ENCODE data around the gene PPP1R1A.

The PPP1R1A gene

GRCh38 chr12:54604436-54604835 is 16.0 kb upstream of the PPP1R1A start:
- CTCF ChIA-PET = interaction anchor here (0.9 to 4.3 kb wide), 9 partner anchors 7 to 48 kb away, joined by 3 to 24 read pairs (median 6); partner anchors contain the start of gene PPP1R1A
- POLR2A ChIA-PET = no interaction called here
- TF ChIP-seq CTCF (IDR thresholded peaks at IDR 0.05; ENCODE audit: insufficient read depth, low read length, missing control alignments) = no peak

DNA sequence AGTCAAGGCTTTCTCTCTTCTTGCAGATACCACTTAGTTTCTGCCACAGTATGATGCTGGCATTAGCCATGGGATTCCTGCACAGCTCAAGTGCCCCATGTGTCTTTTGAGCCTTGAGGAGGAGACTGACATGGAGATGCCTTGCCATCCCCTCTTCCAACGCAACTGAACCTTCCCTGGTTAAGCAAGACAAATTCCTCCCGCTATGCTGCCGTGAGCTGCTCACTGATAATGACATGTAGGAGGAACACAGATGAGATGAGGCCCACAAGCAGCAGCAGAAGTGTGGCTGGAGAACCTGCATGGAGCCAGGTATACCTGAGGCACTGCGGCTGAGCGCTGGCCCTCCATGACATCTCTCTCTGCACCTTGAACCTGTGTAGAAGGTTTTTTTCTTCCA is 15.4 kb upstream of the PPP1R1A start:
- ChIA-PET POLR2A (no interaction called here), CTCF (interaction anchor here (0.9 to 4.3 kb wide), 8 partner anchors 9 to 48 kb away, joined by 3 to 24 read pairs (median 4); partner anchors contain the start of gene PPP1R1A)
- no peak for DNase-seq (ENCODE audit: low read depth, low spot score)
- no peak for TF ChIP-seq CTCF (IDR thresholded peaks at IDR 0.05; ENCODE audit: insufficient read depth, low read length, missing control alignments)
- no peak overlapping the region for H3K4me3 ChIP-seq (ENCODE audit: low read depth, low read length)

More at GRCh38 chr12:54604436-54604835, 16.0 kb upstream of the PPP1R1A start:
- H3K4me3 ChIP-seq (ENCODE audit: low read depth, low read length) = no peak overlapping the region
- DNase-seq (ENCODE audit: low read depth, low spot score) = no peak

GRCh38 chr12:54603173-54603814 is 14.8 kb upstream of the PPP1R1A start:
- TF ChIP-seq CTCF (IDR thresholded peaks at IDR 0.05; ENCODE audit: insufficient read depth, low read length, missing control alignments) = peak; percentile 72
- CTCF ChIA-PET = interaction anchor here (1.4 to 4.3 kb wide), 8 partner anchors 9 to 98 kb away, joined by 3 to 24 read pairs (median 4); partner anchors contain the start of gene PPP1R1A
- no peak for DNase-seq (ENCODE audit: low read depth, low spot score)
- no peak overlapping the region for H3K4me3 ChIP-seq (ENCODE audit: low read depth, low read length)
- POLR2A ChIA-PET = no interaction called here

DNA sequence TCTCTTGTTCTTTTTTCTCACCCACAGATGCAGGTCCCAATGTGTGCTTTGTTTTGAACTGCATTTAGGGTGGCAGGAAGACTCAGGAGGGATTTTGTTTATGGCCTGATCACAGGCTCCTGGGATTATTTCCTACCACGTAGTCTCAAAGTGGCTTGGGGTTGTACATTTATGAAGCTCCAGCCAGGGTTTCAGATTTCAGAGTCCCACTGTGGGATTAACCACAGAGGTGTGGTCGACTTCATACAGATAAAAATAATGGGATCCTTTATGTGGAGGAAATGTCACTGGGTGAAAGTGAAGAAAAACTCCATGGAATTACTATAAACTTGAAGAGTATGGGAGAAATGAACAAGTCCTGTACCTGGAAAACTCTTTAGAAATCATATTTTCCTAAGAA is 14.2 kb upstream of the PPP1R1A start:
- CTCF ChIA-PET = interaction anchor here (1.4 to 4.3 kb wide), 3 partner anchors 11 to 99 kb away, joined by 3 to 24 read pairs (median 9); no protein-coding TSS in a partner anchor
- H3K4me3 ChIP-seq (ENCODE audit: low read depth, low read length) = no peak overlapping the region
- TF ChIP-seq CTCF (IDR thresholded peaks at IDR 0.05; ENCODE audit: insufficient read depth, low read length, missing control alignments) = no peak
- DNase-seq (ENCODE audit: low read depth, low spot score) = no peak
- POLR2A ChIA-PET = no interaction called here

DNA sequence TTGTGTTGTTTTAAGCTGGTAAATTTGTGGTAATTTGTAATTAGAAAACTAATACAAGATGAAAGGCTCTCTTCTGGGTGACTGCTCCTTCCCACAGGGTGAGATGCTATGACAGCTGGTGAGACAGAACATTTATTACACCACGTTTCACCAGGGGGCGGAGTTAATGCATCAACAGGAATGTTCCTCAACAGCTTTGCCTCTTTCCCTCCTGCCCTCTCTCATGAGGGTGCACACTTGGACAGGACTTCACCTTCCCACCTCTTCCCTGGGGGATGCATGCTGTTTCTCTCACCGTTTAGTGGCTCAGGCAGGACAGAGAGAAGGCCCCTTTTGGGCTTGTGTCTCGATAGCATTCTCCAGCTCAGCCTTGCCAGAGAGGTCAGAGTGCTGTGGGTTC is 13.4 kb upstream of the PPP1R1A start:
- POLR2A ChIA-PET = no interaction called here
- CTCF ChIA-PET = interaction anchor here (0.8 to 4.3 kb wide), 4 partner anchors 13 to 100 kb away, joined by 3 to 24 read pairs (median 3); no protein-coding TSS in a partner anchor
- H3K4me3 ChIP-seq (ENCODE audit: low read depth, low read length) = no peak overlapping the region
- TF ChIP-seq CTCF (IDR thresholded peaks at IDR 0.05; ENCODE audit: insufficient read depth, low read length, missing control alignments) = no peak
- DNase-seq (ENCODE audit: low read depth, low spot score) = no peak

- no peak for DNase-seq (ENCODE audit: low read depth, low spot score)
- ChIA-PET CTCF (interaction anchor here (0.8 to 5.8 kb wide), 5 partner anchors 11 to 359 kb away, joined by 3 to 81 read pairs (median 3); no protein-coding TSS in a partner anchor), POLR2A (no interaction called here)
- TF ChIP-seq CTCF (IDR thresholded peaks at IDR 0.05; ENCODE audit: insufficient read depth, low read length, missing control alignments) = no peak
- no peak overlapping the region for H3K4me3 ChIP-seq (ENCODE audit: low read depth, low read length)
Measured at GRCh38 chr12:54598970-54599369, 10.5 kb upstream of the PPP1R1A start.
